ENCODE data around the gene OAS2. TPM values are rescaled to one million over a fixed set of nuclear protein-coding genes. Genes with fewer than 3 reads are reported as not detected.

Gene OAS2
- total and polyA plus RNA-seq, 9 of the 15 experiments (the other 6 are each of a cell fraction or from before 2014, with no cell fraction given): 0.13 to 0.85 TPM; not detected in 7

DNA sequence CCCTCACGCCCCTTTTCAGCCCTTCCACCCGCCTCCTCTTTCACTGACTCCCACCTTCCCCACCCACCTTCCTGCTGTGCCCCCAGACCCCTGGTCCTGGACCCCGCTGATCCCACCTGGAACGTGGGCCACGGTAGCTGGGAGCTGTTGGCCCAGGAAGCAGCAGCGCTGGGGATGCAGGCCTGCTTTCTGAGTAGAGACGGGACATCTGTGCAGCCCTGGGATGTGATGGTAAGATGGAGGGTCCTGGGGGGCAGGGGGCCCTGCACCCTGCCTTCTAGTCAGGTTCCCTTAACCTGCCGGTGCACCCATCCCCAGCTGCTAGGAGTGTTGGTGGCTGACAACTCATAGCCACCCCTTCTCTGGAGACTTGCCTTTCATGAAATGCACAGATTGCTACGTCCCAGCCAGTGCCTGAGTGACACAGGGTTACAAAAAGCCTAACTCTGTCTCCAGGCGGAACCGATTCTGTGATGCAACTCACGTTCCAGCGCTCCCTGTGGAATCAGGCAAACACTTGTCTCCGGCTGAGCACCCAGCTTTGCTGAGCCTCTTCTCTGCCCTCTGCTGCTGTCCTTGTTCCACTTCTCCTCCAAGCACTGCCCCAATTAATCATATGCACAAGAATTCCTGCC is 15.0 kb upstream of the OAS2 start:
- intact Hi-C loops (cut with micrococcal nuclease): no loop called here
- FAIRE-seq (no peak), DNase-seq (ENCODE audit: extremely low read depth in 1 of 4, low spot score in 3 of 4) (no peak), ATAC-seq (no peak)
- Histone ChIP-seq H3K27me3 (ENCODE audit: control insufficient read depth in 2 of 2, insufficient read depth in 2 of 2, low read length in 2 of 2) (peaks cover 0 to 18% of the 10 kb centered on the region in 2 experiments; a peak in 2 of 5 replicates), H3K9ac (ENCODE audit: insufficient read depth in 1 of 2, low read depth in 2 of 2, low read length in 2 of 2) (no peak overlapping the region), H3K4me1 (replicated peaks in 1 of 2; ENCODE audit: control insufficient read depth in 2 of 2, insufficient read depth in 2 of 2, low read length in 2 of 2) (no peaks in the 10 kb centered on the region), H3K4me3 (no peak overlapping the region), H3K9me1 (ENCODE audit: control insufficient read depth, insufficient read depth, low read length) (no peaks in the 10 kb centered on the region), H2AFZ (ENCODE audit: low read depth, low read length) (no peak overlapping the region), H3K27ac (ENCODE audit: extremely low read depth, low read depth, low read length) (no peak overlapping the region), H3K79me2 (ENCODE audit: control insufficient read depth, insufficient read depth, low read length) (no peaks in the 10 kb centered on the region), H4K20me1 (replicated peaks; ENCODE audit: control insufficient read depth, insufficient read depth, low read length) (no peaks in the 10 kb centered on the region), H3K36me3 (ENCODE audit: control insufficient read depth, insufficient read depth, low read length) (no peaks in the 10 kb centered on the region), H3K9me3 (replicated peaks; ENCODE audit: control insufficient read depth, insufficient read depth, low read depth, low read length) (no peaks in the 10 kb centered on the region), H3K4me2 (ENCODE audit: insufficient read depth, low read length) (no peak overlapping the region)
- under 1% methylated on average over 13 of the region's 14 CpGs for WGBS (ENCODE audit: insufficient coverage, low coverage, missing lambda C conversion rate)
- TF ChIP-seq, protein P1, sequence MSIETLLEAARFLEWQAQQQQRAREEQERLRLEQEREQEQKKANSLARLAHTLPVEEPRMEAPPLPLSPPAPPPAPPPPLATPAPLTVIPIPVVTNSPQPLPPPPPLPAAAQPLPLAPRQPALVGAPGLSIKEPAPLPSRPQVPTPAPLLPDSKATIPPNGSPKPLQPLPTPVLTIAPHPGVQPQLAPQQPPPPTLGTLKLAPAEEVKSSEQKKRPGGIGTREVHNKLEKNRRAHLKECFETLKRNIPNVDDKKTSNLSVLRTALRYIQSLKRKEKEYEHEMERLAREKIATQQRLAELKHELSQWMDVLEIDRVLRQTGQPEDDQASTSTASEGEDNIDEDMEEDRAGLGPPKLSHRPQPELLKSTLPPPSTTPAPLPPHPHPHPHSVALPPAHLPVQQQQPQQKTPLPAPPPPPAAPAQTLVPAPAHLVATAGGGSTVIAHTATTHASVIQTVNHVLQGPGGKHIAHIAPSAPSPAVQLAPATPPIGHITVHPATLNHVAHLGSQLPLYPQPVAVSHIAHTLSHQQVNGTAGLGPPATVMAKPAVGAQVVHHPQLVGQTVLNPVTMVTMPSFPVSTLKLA (conservative IDR thresholded peaks at IDR 0.05): no peak
- TF ChIP-seq, protein P2, sequence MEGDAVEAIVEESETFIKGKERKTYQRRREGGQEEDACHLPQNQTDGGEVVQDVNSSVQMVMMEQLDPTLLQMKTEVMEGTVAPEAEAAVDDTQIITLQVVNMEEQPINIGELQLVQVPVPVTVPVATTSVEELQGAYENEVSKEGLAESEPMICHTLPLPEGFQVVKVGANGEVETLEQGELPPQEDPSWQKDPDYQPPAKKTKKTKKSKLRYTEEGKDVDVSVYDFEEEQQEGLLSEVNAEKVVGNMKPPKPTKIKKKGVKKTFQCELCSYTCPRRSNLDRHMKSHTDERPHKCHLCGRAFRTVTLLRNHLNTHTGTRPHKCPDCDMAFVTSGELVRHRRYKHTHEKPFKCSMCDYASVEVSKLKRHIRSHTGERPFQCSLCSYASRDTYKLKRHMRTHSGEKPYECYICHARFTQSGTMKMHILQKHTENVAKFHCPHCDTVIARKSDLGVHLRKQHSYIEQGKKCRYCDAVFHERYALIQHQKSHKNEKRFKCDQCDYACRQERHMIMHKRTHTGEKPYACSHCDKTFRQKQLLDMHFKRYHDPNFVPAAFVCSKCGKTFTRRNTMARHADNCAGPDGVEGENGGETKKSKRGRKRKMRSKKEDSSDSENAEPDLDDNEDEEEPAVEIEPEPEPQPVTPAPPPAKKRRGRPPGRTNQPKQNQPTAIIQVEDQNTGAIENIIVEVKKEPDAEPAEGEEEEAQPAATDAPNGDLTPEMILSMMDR (IDR thresholded peaks at IDR 0.05 in 2 of 3, conservative IDR thresholded peaks at IDR 0.05 in 1 of 3; ENCODE audit: insufficient read depth in 2 of 3, low read depth in 1 of 3, low read length in 3 of 3): 0 out of 6 replicates have a peak, but pooled peaks of 1 of the 3 experiments have one; percentile 9
- CTCF ChIA-PET (ENCODE audit: low intra/inter-chr PET ratio): no interaction called here
- BruUV-seq (replicated peaks): no TSS peak
- in situ Hi-C loops (cut with MboI): no loop called here
- POLR2A ChIA-PET: interaction anchor here (0.7 to 1.8 kb wide), 2 partner anchors 14 to 15 kb away, joined by 3 read pairs; partner anchors contain the start of gene OAS2
